Measurements from ENCODE around the gene SPAG5.

The SPAG5 gene

GRCh38 chr17:28538296-28538895 lies 60.4 kb downstream of the SPAG5 start:
- no peak for DNase-seq

DNA sequence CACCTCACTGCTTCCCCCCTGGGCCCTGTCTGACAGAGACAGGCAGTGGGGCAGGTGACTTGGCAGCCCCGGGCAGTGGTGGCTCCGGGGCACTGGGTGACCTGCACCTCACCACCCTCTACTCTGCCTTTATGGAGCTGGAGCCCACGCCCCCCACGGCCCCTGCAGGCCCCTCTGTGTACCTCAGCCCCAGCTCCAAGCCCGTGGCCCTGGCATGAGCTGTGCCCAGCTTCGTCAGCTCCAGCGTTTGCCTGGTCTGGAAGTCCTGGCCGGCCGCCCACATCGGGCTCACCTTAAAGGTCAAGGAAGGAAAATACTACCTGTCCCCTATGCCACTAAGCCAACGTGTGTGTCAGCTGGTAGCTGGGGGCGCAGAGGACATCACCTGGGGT lies 61.6 kb downstream of the SPAG5 start:
- DNase-seq: no peak

DNA sequence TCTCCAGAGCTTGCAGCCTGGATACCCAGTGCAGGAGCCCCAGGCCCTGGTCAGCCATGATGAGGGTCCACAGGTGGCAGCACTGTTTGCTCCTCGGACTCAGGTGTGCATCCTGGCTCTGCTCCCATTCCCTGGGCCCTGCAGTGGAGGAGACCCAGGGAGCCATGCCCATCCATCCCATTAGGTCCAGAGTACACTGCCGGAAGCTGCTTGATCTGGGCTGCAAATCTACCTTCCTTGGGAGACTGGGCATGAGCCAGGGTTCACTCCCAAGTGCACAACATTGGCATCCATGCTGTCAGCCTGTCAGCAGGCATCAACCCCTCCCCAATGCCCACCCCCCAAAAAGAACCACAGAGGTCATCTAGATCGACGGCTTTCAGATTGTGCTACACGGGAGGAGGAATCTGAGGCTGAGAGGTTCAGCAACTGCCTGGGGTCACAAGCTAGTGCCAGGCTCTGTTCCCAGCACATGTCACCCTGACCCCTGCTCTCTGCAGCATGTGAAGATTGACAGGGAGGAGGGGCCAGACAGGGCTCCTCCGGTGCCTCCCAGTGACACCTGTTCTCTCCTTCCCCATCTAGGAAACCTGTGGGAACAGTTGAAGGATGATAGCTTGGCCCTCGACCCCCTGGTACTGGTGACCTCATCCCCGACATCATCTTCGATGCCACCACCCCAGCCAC lies 62.1 kb downstream of the SPAG5 start:
- no peak for DNase-seq

GRCh38 chr17:28534740-28535375 lies 64.0 kb downstream of the SPAG5 start:
- no peak for DNase-seq

GRCh38 chr17:28533091-28533807 lies 65.6 kb downstream of the SPAG5 start:
- DNase-seq: no peak

- no peak for DNase-seq
These were observed 66.5 kb downstream of the SPAG5 start for GRCh38 chr17:28532050-28532960.

- DNase-seq: no peak
These were observed 67.9 kb downstream of the SPAG5 start for GRCh38 chr17:28530926-28531325.

GRCh38 chr17:28530250-28530649 lies 68.6 kb downstream of the SPAG5 start:
- DNase-seq: no peak

DNA sequence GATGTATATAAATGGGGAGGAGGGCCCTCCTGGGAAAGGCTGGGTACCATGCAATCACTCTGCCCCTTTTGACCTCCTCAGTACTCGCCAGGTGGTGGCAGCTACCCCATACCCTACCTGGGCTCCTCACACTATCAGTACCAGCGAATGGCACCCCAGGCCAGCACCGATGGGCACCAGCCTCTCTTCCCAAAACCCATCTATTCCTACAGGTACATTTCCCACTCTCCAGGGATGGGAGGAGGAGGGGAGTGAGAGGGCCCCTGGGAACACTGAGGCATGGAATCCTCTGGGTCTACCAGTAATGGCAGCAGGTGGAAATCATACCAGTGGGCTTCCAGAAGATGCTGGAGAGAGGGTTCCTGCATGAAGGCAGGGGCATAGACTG lies 69.8 kb downstream of the SPAG5 start:
- DNase-seq: no peak

DNA sequence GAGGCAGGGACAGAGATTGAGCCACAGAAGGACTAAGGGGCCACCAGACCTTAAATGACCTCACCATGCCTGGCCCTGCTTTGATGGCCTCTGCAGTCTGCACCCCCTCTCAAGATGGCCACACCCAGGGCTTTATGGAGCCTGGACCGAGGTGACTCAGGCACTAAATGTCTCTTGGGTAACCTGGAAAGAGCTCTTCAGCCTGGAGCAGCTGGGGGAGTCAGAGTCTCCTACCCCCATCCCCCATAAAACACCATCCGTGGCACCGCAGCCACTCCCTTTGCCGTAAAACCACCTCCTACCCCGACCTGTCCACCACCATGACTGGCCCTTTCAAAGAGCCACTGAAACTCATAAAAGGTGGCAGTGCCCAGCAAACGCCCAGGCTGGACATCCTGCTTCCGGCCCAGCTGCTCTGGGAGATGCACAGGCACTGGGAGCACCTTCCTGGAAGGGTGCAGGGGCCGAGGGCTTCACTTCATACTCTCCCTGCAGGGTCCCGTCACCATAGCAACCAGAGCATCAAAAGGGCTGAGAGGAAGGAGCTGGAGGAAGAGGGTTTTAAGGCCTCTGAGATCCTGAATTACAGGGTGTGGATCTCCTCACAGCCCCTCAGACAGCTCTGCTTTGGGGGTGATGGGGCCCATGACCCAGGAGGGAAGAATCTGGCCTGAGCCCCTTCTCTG lies 70.4 kb downstream of the SPAG5 start:
- no peak for DNase-seq

GRCh38 chr17:28527859-28528258 lies 71.0 kb downstream of the SPAG5 start:
- no peak for DNase-seq
